HepG2 (cell line): ENCODE measurements around the gene PTRH2. TPM values are rescaled to one million over a fixed set of nuclear protein-coding genes. Genes with fewer than 3 reads are reported as not detected.

Source experiments
- ATAC-seq: fragments of 200-7000 bp; cut with Tn5 transposase; 3 replicates; pipeline ENCODE4 v1.9.1; 2020; ENCODE audit warnings: mild to moderate bottlenecking, moderate library complexity
- BruUV-seq: library from RNA; stranded (reverse); fragments of 400-500 nt; replicated peaks from 2 replicates; lab custom pipeline; 2021; lab: Mats Ljungman, UMichigan
- CTCF ChIA-PET: fragments of 300-600 bp; formaldehyde crosslinking; extraction: SDS; loops from one replicate; lab custom pipeline; 2021; ENCODE audit warnings: low total read pairs, inconsistent platforms, low intra/inter-chr PET ratio; lab: Yijun Ruan, JAX
- POLR2A ChIA-PET: fragments of 350-600 bp; sonication (Branson Sonifier 250); formaldehyde crosslinking; loops from one replicate; lab custom pipeline; 2020; ENCODE audit warnings: antibody characterized with exemption, inconsistent platforms; lab: Yijun Ruan, JAX
- DNase-seq: peaks from one replicate; pipeline ENCODE4 v3.0.0-alpha.2; 2015; ENCODE audit warnings: low spot score
- FAIRE-seq: peaks from 3 replicates; lab custom pipeline; 2011; peaks lifted over from hg19 to GRCh38; lab: Jason Lieb, UNC
- H2AFZ ChIP-seq: one replicate; pipeline ENCODE4 v1.6.1; 2011; ENCODE audit warnings: low read length, inconsistent platforms
- H3K27ac ChIP-seq: fragments of 300-600 bp; 3 replicates; pipeline ENCODE4 v1.8.0; 2011; ENCODE audit warnings: mixed run types, mild to moderate bottlenecking, mixed read lengths, low read length, inconsistent platforms; ENCODE audit not compliant: insufficient read depth; ENCODE audit errors: extremely low read length
- H3K27me3 ChIP-seq, 2 experiments: fragments of 200-600 bp in 1 of 2; 2 replicates in 1 of 2; 3 replicates in 1 of 2; pipeline versions ENCODE4 v1.6.0 to v1.8.0; 2011; ENCODE audit warnings: low read length in 2 of 2, mild to moderate bottlenecking in 2 of 2, moderate library complexity in 2 of 2, inconsistent platforms in 1 of 2; ENCODE audit not compliant: insufficient read depth in 2 of 2, control insufficient read depth in 1 of 2
- H3K36me3 ChIP-seq, 2 experiments: fragments of 200-600 bp in 1 of 2; replicated peaks in 1 of 2; 2 replicates in 1 of 2; 3 replicates in 1 of 2; pipeline versions ENCODE4 v1.5.1 to v1.8.0; 2011; ENCODE audit warnings: low read length in 2 of 2, inconsistent platforms in 1 of 2; ENCODE audit not compliant: insufficient read depth in 2 of 2, control insufficient read depth in 1 of 2
- H3K4me1 ChIP-seq: 2 replicates; pipeline ENCODE4 v1.5.1; 2012; ENCODE audit warnings: low read length, inconsistent platforms; ENCODE audit not compliant: insufficient read depth
- H3K4me2 ChIP-seq: 2 replicates; pipeline ENCODE4 v1.6.0; 2011; ENCODE audit warnings: low read depth, low read length, inconsistent platforms
- H3K4me3 ChIP-seq, 3 experiments: fragments of 200-600 bp in 1 of 3; sonication (generic), shearing (Covaris generic) in 1 of 3; replicated peaks in 1 of 3; 2 replicates each; pipeline ENCODE4 v1.5.1; 2011 to 2016; ENCODE audit warnings: low read length in 3 of 3, inconsistent platforms in 2 of 3, low read depth in 2 of 3, mild to moderate bottlenecking in 2 of 3, control low read depth in 1 of 3, mixed read lengths in 1 of 3; ENCODE audit not compliant: insufficient read depth in 1 of 3
- H3K79me2 ChIP-seq: one replicate; pipeline ENCODE4 v1.6.1; 2011; ENCODE audit warnings: low read length, inconsistent platforms; ENCODE audit not compliant: insufficient read depth
- H3K9ac ChIP-seq: 2 replicates; pipeline ENCODE4 v1.6.0; 2011; ENCODE audit warnings: mild to moderate bottlenecking, low read depth, low read length, inconsistent platforms; ENCODE audit not compliant: insufficient read depth
- H3K9me3 ChIP-seq: 2 replicates; pipeline ENCODE4 v1.5.1; 2012; ENCODE audit warnings: mild to moderate bottlenecking, low read length
- H4K20me1 ChIP-seq: 2 replicates; pipeline ENCODE4 v1.6.0; 2011; ENCODE audit warnings: inconsistent platforms, mild to moderate bottlenecking, low read length, moderate library complexity; ENCODE audit not compliant: insufficient read depth
- CERS6 ChIP-seq: sonication (generic); formaldehyde crosslinking; IDR thresholded peaks from 2 replicates; pipeline ENCODE4 v1.5.0; 2020; ENCODE audit warnings: missing genetic modification reagents
- DNMT3B ChIP-seq: conservative IDR thresholded peaks from 2 replicates; pipeline ENCODE4 v1.6.1; 2016; ENCODE audit warnings: missing biosample characterization, control low read depth
- FOSL2 ChIP-seq: sonication (generic); formaldehyde crosslinking; IDR thresholded peaks from 2 replicates; pipeline ENCODE4 v1.4.0; 2020; ENCODE audit warnings: missing genetic modification reagents
- FUBP1 ChIP-seq: sonication (generic); formaldehyde crosslinking; IDR thresholded peaks from 2 replicates; pipeline ENCODE4 v1.5.1; 2020; ENCODE audit warnings: missing genetic modification reagents, mild to moderate bottlenecking, borderline replicate concordance
- MIER3 ChIP-seq: IDR thresholded peaks from 2 replicates; pipeline ENCODE4 v1.6.1; 2016; ENCODE audit warnings: missing compliant biosample characterization, borderline replicate concordance
- ZFP36L1 ChIP-seq: sonication (generic); formaldehyde crosslinking; IDR thresholded peaks from 2 replicates; pipeline ENCODE4 v1.8.0; 2022; ENCODE audit warnings: mild to moderate bottlenecking, missing genetic modification reagents, moderate library complexity
- ZKSCAN8 ChIP-seq: IDR thresholded peaks from 2 replicates; pipeline ENCODE4 v1.6.1; 2016; ENCODE audit warnings: borderline replicate concordance, missing genetic modification reagents, missing compliant biosample characterization
- ZNF20 ChIP-seq: sonication (generic); formaldehyde crosslinking; IDR thresholded peaks from 2 replicates; pipeline ENCODE4 v1.4.0; 2020; ENCODE audit warnings: mild to moderate bottlenecking, moderate library complexity, missing genetic modification reagents
- ZNF331 ChIP-seq: sonication (generic); formaldehyde crosslinking; IDR thresholded peaks from 2 replicates; pipeline ENCODE4 v1.4.0; 2020; ENCODE audit warnings: missing genetic modification reagents
- in situ Hi-C: cut with HindIII; loops from 2 replicates; pipeline ENCODE4 v1.10.0; 2017; ENCODE audit warnings: low pct_unique_long_range_greater_than_20kb; ENCODE audit not compliant: extremely low pct_ligation_motif_present
- intact Hi-C: fragments of 100-400 bp; cut with micrococcal nuclease; formaldehyde crosslinking; loops from one replicate; pipeline ENCODE4 v1.10.0; 2022; ENCODE audit not compliant: unreplicated experiment
- polyA plus RNA-seq, 8 experiments: library from polyadenylated mRNA; depleted of rRNA in 3 of 8; stranded (reverse) in 7 of 8; unstranded in 1 of 8; fragments of >200 nt; fragmentation: Illumina TruSeq in 4 of 8; extraction: Trizol in 4 of 8; gene quantifications; 2 replicates each; pipeline versions ENCODE4 v1.2.1 to v1.2.3, GENCODE V29; 2011 to 2016; ENCODE audit warnings: low read depth in 4 of 8, missing spikeins in 1 of 8, mixed read lengths in 1 of 8; ENCODE audit not compliant: insufficient read depth in 1 of 8
- total RNA-seq, 5 experiments: library from RNA; depleted of rRNA; stranded (reverse); fragments of >200 nt; fragmentation: Illumina TruSeq; extraction: Trizol; gene quantifications; 2 replicates each; pipeline ENCODE4 v1.2.3, GENCODE V29; 2016; ENCODE audit warnings: low read depth in 1 of 5
- TF ChIP-seq, protein P1 (sequence below): sonication (generic); formaldehyde crosslinking; IDR thresholded peaks from 2 replicates; pipeline ENCODE4 v1.4.0; 2020; ENCODE audit warnings: mild to moderate bottlenecking, missing genetic modification reagents
- TF ChIP-seq, protein P2 (sequence below): IDR thresholded peaks from 2 replicates; pipeline ENCODE4 v1.6.1; 2012; ENCODE audit warnings: low read depth, low read length, improper control_type of control experiment
- TF ChIP-seq, protein P3 (sequence below): IDR thresholded peaks from 2 replicates; pipeline ENCODE4 v1.6.1; 2016; ENCODE audit warnings: low read depth, missing genetic modification reagents, missing compliant biosample characterization

Gene PTRH2
- total and polyA plus RNA-seq, 2 of the 13 experiments (the other 11 are each of a cell fraction or from before 2014, with no cell fraction given), result 67.7 to 83.3 TPM

- peaks cover 0 to 13% of the 10 kb centered on the region in 2 experiments; a peak in 2 of 5 replicates for H3K36me3 ChIP-seq
- FAIRE-seq (no peak), ATAC-seq (peak; percentile 48; the same call in 2 of the 3 replicates), DNase-seq (peak; percentile 95)
- H3K9me3 ChIP-seq, result no peaks in the 10 kb centered on the region
- intact Hi-C loops (loop anchor here (1.0 to 5.0 kb wide), 2 partner anchors 83 to 283 kb away; no protein-coding TSS in a partner anchor), in situ Hi-C loops (no loop called here)
- H3K27me3 ChIP-seq, result no peaks in the 10 kb centered on the region
- H3K4me3 ChIP-seq, result no peak overlapping the region
- H3K4me2 ChIP-seq, result peak overlapping the region; percentile 13
- H3K4me1 ChIP-seq, result peaks cover 79% of the 10 kb centered on the region
- POLR2A ChIA-PET, result interaction anchor here (0.7 to 6.8 kb wide), 12 partner anchors 9 to 139 kb away, joined by 3 to 400 read pairs (median 8); partner anchors contain the start of genes PTRH2 and VMP1
- peak overlapping the region; percentile 55 for H3K9ac ChIP-seq
- peaks cover 8% of the 10 kb centered on the region for H3K79me2 ChIP-seq
- no peaks in the 10 kb centered on the region for H4K20me1 ChIP-seq
- CTCF ChIA-PET, result interaction anchor here (1.7 to 4.0 kb wide), 5 partner anchors 75 to 105 kb away, joined by 3 to 30 read pairs (median 15); no protein-coding TSS in a partner anchor
- peak overlapping the region; percentile 82 for H3K27ac ChIP-seq
- H2AFZ ChIP-seq, result no peak overlapping the region
- no TSS peak for BruUV-seq
- 0 out of 2 replicates have a peak, but pooled peaks have one; percentile 32 for TF ChIP-seq ZFP36L1 (CRISPR knock-in tag)
- TF ChIP-seq ZNF331 (CRISPR knock-in tag), result peak; percentile 28; the same call in 1 of the 2 replicates
- TF ChIP-seq, protein P1, sequence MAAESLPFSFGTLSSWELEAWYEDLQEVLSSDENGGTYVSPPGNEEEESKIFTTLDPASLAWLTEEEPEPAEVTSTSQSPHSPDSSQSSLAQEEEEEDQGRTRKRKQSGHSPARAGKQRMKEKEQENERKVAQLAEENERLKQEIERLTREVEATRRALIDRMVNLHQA (CRISPR knock-in tag), result no peak
- TF ChIP-seq FOSL2 (CRISPR knock-in tag), result peak; percentile 99
- TF ChIP-seq, protein P2, sequence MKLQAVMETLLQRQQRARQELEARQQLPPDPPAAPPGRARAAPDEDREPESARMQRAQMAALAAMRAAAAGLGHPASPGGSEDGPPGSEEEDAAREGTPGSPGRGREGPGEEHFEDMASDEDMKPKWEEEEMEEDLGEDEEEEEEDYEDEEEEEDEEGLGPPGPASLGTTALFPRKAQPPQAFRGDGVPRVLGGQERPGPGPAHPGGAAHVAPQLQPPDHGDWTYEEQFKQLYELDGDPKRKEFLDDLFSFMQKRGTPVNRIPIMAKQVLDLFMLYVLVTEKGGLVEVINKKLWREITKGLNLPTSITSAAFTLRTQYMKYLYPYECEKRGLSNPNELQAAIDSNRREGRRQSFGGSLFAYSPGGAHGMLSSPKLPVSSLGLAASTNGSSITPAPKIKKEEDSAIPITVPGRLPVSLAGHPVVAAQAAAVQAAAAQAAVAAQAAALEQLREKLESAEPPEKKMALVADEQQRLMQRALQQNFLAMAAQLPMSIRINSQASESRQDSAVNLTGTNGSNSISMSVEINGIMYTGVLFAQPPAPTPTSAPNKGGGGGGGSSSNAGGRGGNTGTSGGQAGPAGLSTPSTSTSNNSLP, result peak; percentile 84
- peak; percentile 61; the same call in 1 of the 2 replicates for TF ChIP-seq ZKSCAN8 (CRISPR knock-in tag)
- no peak for TF ChIP-seq ZNF20 (CRISPR knock-in tag)
- TF ChIP-seq MIER3, result 0 out of 2 replicates have a peak, but pooled peaks have one; percentile 50
- TF ChIP-seq, protein P3, sequence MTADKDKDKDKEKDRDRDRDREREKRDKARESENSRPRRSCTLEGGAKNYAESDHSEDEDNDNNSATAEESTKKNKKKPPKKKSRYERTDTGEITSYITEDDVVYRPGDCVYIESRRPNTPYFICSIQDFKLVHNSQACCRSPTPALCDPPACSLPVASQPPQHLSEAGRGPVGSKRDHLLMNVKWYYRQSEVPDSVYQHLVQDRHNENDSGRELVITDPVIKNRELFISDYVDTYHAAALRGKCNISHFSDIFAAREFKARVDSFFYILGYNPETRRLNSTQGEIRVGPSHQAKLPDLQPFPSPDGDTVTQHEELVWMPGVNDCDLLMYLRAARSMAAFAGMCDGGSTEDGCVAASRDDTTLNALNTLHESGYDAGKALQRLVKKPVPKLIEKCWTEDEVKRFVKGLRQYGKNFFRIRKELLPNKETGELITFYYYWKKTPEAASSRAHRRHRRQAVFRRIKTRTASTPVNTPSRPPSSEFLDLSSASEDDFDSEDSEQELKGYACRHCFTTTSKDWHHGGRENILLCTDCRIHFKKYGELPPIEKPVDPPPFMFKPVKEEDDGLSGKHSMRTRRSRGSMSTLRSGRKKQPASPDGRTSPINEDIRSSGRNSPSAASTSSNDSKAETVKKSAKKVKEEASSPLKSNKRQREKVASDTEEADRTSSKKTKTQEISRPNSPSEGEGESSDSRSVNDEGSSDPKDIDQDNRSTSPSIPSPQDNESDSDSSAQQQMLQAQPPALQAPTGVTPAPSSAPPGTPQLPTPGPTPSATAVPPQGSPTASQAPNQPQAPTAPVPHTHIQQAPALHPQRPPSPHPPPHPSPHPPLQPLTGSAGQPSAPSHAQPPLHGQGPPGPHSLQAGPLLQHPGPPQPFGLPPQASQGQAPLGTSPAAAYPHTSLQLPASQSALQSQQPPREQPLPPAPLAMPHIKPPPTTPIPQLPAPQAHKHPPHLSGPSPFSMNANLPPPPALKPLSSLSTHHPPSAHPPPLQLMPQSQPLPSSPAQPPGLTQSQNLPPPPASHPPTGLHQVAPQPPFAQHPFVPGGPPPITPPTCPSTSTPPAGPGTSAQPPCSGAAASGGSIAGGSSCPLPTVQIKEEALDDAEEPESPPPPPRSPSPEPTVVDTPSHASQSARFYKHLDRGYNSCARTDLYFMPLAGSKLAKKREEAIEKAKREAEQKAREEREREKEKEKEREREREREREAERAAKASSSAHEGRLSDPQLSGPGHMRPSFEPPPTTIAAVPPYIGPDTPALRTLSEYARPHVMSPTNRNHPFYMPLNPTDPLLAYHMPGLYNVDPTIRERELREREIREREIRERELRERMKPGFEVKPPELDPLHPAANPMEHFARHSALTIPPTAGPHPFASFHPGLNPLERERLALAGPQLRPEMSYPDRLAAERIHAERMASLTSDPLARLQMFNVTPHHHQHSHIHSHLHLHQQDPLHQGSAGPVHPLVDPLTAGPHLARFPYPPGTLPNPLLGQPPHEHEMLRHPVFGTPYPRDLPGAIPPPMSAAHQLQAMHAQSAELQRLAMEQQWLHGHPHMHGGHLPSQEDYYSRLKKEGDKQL (CRISPR knock-in tag), result 0 out of 2 replicates have a peak, but pooled peaks have one; percentile 24
- no peak for TF ChIP-seq FUBP1 (CRISPR knock-in tag)
- TF ChIP-seq DNMT3B (CRISPR knock-in tag), result peak; percentile 52; the same call in 1 of the 2 replicates
- no peak for TF ChIP-seq CERS6 (CRISPR knock-in tag)
Measured at GRCh38 chr17:59754552-59754951, 47.3 kb upstream of the PTRH2 start.
